K562 (cell line): ENCODE measurements around the gene LRRC8E. TPM values are rescaled to one million over a fixed set of nuclear protein-coding genes. Genes with fewer than 3 reads are reported as not detected.

ENCODE experiments used
- BMI1 ChIP-seq: fragments of 150-350 bp; IDR thresholded peaks from 2 replicates; pipeline ENCODE4 v1.6.1; 2014; ENCODE audit warnings: low read length
- CSDE1 ChIP-seq, 2 experiments: fragments of 450-650 bp; IDR thresholded peaks; 2 replicates each; pipeline ENCODE4 v1.6.1; 2016; ENCODE audit warnings: mild to moderate bottlenecking in 1 of 2
- DEAF1 ChIP-seq: fragments of 450-650 bp; formaldehyde crosslinking; IDR thresholded peaks from 2 replicates; pipeline ENCODE4 v1.4.0; 2020; ENCODE audit warnings: mild to moderate bottlenecking, moderate library complexity
- FOXM1 ChIP-seq, 2 experiments: fragments of 450-650 bp in 1 of 2; sonication (generic) in 1 of 2; formaldehyde crosslinking in 1 of 2; IDR thresholded peaks; 2 replicates each; pipeline versions ENCODE4 v1.6.1 to v1.9.0; 2017 to 2022; ENCODE audit warnings: low read depth in 2 of 2, mild to moderate bottlenecking in 2 of 2, missing genetic modification reagents in 1 of 2, moderate library complexity in 1 of 2
- IFI16 ChIP-seq: fragments of 250-450 bp; sonication (Bioruptor Pico); IDR thresholded peaks from 2 replicates; pipeline ENCODE4 v2.1.2; 2022; ENCODE audit warnings: mild to moderate bottlenecking, inconsistent platforms
- MIER1 ChIP-seq: fragments of 450-650 bp; IDR thresholded peaks from 2 replicates; pipeline ENCODE4 v1.6.1; 2016; ENCODE audit warnings: antibody characterized with exemption, mild to moderate bottlenecking, low read depth
- MLX ChIP-seq, 2 experiments: fragments of 450-650 bp in 1 of 2; sonication (generic) in 1 of 2; formaldehyde crosslinking; conservative IDR thresholded peaks; 2 replicates each; pipeline versions ENCODE4 v1.4.0 to v1.8.1; 2020 to 2022; ENCODE audit warnings: mild to moderate bottlenecking in 1 of 2, missing genetic modification reagents in 1 of 2
- MTA1 ChIP-seq: fragments of 450-650 bp; IDR thresholded peaks from 2 replicates; pipeline ENCODE4 v1.6.1; 2017; ENCODE audit warnings: borderline replicate concordance
- NEUROD1 ChIP-seq: fragments of 150-350 bp; IDR thresholded peaks from 2 replicates; pipeline ENCODE4 v1.6.1; 2014; ENCODE audit warnings: borderline replicate concordance, low read length, low read depth; ENCODE audit not compliant: partially characterized antibody
- NR2F6 ChIP-seq: fragments of 450-650 bp; formaldehyde crosslinking; IDR thresholded peaks from 2 replicates; pipeline ENCODE4 v1.4.0; 2020; ENCODE audit warnings: mild to moderate bottlenecking
- RAD51 ChIP-seq: fragments of 450-650 bp; IDR thresholded peaks from 2 replicates; pipeline ENCODE4 v1.7.1; 2016; ENCODE audit warnings: low read depth, mild to moderate bottlenecking, borderline replicate concordance
- TAF7 ChIP-seq: fragments of 450-650 bp; IDR thresholded peaks from 2 replicates; pipeline ENCODE4 v1.6.1; 2016; ENCODE audit warnings: missing genetic modification characterization, missing compliant biosample characterization
- TBP ChIP-seq: optimal IDR thresholded peaks from 2 replicates; pipeline ENCODE3; 2011; ENCODE audit warnings: low read depth, low read length, improper control_type of control experiment
- TEAD4 ChIP-seq, 2 experiments: sonication (generic) in 1 of 2; formaldehyde crosslinking in 1 of 2; IDR thresholded peaks; 2 replicates each; pipeline versions ENCODE4 v1.6.1 to v1.8.0; 2012 to 2022; ENCODE audit warnings: borderline replicate concordance in 1 of 2, inconsistent platforms in 1 of 2, low read length in 1 of 2, mild to moderate bottlenecking in 1 of 2, missing genetic modification reagents in 1 of 2
- ZNF146 ChIP-seq: IDR thresholded peaks from one replicate; pipeline ENCODE4 v1.6.1; 2018; ENCODE audit warnings: missing compliant biosample characterization; ENCODE audit not compliant: unreplicated experiment
- ZNF347 ChIP-seq: fragments of 450-650 bp; formaldehyde crosslinking; IDR thresholded peaks from 2 replicates; pipeline ENCODE4 v1.4.0; 2020; ENCODE audit warnings: low read depth, mild to moderate bottlenecking, moderate library complexity
- ZNF449 ChIP-seq: fragments of 250-450 bp; sonication (Bioruptor Pico); IDR thresholded peaks from 2 replicates; pipeline ENCODE4 v1.8.0; 2022; ENCODE audit warnings: moderate library complexity, mild to moderate bottlenecking, inconsistent platforms
- ZNF609 ChIP-seq: sonication (generic); formaldehyde crosslinking; IDR thresholded peaks from 2 replicates; pipeline ENCODE4 v1.8.1; 2023; ENCODE audit warnings: missing genetic modification reagents, mild to moderate bottlenecking, borderline replicate concordance
- polyA plus RNA-seq, 8 experiments: library from polyadenylated mRNA; depleted of rRNA in 4 of 8; stranded (reverse) in 5 of 8; unstranded in 3 of 8; fragments of >200 nt; fragmentation: Nextera tagmentation in 2 of 8; fragmentation: Illumina TruSeq in 1 of 8; extraction: Ambion mirVana in 2 of 8; extraction: Trizol in 1 of 8; gene quantifications; 2 replicates each; pipeline versions ENCODE4 v1.2.1 to v1.2.3, GENCODE V29; 2011 to 2014; ENCODE audit warnings: inconsistent platforms in 1 of 8, missing spikeins in 1 of 8
- total RNA-seq, 7 experiments: library from RNA; depleted of rRNA in 6 of 7; stranded (reverse); fragments of >200 nt in 6 of 7; fragmentation: Illumina TruSeq in 2 of 7; extraction: Trizol in 2 of 7; gene quantifications; 2 replicates each; pipeline versions ENCODE4 v1.2.1 to v1.2.3, GENCODE V29; 2011 to 2021; ENCODE audit warnings: low replicate concordance in 1 of 7

The LRRC8E gene
- total and polyA plus RNA-seq, 9 of the 15 experiments (the other 6 are each of a cell fraction or from before 2014, with no cell fraction given), result 0.08 to 5.7 (median 3.5) TPM; not detected in 1

GRCh38 chr19:7852851-7853769 lies 35.2 kb upstream of the LRRC8E start (continued):
- TF ChIP-seq FOXM1 (IDR thresholded peaks at IDR 0.05; ENCODE audit: low read depth) (no peak), FOXM1 (CRISPR knock-in tag; IDR thresholded peaks at IDR 0.05; ENCODE audit: low read depth) (no peak), NR2F6 (CRISPR knock-in tag) (no peak), IFI16 (no peak), MLX (CRISPR knock-in tag; conservative IDR thresholded peaks at IDR 0.05) (no peak), MTA1 (no peak), RAD51 (no peak), ZNF146 (CRISPR knock-in tag) (no peak), ZNF347 (CRISPR knock-in tag) (no peak), TBP (no peak), TEAD4 (IDR thresholded peaks at IDR 0.05; ENCODE audit: low read length) (peak; percentile 20; the same call in 1 of the 2 replicates), TEAD4 (CRISPR knock-in tag; IDR thresholded peaks at IDR 0.05; ENCODE audit: borderline replicate concordance) (no peak), BMI1 (no peak), TAF7 (tag) (no peak), ZNF609 (CRISPR knock-in tag) (no peak), NEUROD1 (no peak), MIER1 (no peak), DEAF1 (CRISPR knock-in tag) (no peak), CSDE1 (IDR thresholded peaks at IDR 0.05) (no peak), ZNF449 (CRISPR knock-in tag) (no peak)
